NCI-H2029 treated with DMSO at 0.1 percent for 48 hours (cell line): Measurements from ENCODE around the gene LHX3.

ENCODE experiments used
- DNase-seq: peaks from one replicate; lab custom pipeline; 2025; lab: John Stamatoyannopoulos, UW

The LHX3 gene

DNA sequence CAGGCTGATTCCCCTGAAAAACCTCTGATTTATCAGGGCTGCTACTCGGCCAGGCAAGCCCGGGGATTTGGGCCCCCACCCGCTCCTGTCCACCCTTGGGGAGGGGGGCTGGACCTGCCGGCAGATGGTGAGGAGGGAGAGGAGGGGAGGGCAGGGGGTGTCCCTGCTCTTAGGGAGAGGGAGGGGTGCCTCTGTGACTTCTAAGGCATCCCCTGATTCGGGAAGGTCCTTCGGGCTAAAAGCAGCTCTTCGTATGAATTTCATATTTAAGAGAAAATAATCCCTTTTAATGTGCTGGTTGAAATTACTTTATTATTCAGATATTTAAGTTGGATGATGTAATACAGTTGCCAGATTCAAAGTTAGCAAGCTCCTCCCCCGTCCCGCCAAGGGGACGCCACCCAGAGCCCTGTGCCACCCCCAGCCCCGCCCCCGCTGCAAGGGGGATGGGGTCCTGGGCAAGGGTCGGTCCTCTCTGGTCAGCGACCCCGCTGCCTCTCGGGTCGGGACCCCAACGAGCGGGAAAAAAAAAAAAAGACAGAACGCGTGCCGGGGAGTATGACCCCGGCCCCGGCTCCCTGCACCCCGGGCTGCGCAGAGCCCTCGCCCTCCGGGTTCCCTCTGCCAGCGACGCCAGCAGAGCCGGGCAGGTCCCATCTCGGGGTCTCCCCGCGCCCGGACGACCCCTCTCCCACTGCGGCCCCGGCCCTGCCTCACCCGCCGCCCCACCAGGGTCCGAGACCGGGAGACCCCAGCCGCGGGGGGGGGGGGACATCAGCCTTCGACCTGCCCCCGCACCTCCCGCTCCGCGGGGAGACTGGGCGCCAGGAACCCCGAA, 12.4 kb downstream of the LHX3 start:
- no peak for DNase-seq

DNA sequence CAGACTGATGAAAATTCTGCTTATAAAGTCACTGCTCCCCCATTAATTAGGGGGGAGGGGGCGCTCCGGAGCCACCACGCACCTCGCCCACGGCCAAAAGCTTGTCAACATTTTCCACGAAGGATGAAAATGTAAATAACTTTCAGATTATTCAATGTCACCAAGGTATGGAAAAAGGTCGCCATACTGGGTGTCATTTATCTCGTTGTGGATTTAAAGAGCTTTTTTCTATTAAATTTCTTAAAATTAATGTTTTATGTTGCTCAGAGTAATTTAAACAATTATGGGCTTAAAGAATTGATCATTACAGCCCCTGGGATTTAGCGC, 13.0 kb downstream of the LHX3 start:
- DNase-seq: no peak

DNA sequence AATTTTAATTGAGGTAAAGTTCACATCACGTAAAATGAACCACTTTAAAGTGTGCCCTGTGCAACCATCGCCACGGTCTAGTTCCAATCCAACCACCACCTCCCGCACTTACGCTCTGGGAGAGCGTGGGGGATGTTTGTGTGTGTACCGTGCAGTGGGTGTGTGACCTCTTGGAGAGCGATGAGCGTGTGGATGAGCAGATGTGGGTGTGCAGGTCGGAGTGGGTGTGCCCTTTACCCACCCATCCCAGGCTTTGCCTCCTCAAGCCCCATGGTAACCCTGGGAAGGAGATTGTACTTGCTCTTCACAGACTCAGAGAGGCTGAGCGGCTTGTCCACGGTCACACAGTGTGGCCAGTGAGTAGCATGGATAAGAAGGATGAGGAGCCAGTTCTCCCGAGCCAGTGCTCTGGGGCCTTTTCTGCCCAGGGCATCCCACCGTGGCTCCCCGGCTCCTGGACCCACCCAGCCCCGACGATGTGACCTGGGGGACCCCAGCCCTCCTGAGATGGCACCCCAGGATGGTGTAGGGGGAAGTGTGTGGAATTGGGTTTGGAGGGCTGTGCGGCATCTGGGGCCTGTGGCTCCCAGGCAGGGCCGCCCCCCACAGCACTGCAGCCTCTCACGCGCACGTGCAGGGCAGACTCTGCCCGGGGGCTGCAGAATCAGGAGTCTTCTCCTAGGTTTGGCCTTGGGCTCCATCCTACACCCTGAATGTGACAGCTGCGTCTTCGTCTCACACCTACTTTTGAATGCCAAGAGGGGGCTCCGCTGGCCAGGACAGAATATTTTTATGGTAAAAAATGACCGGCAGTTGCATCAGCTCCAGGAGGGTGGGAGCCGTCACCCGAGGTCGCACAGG, 13.6 kb downstream of the LHX3 start:
- no peak for DNase-seq

DNA sequence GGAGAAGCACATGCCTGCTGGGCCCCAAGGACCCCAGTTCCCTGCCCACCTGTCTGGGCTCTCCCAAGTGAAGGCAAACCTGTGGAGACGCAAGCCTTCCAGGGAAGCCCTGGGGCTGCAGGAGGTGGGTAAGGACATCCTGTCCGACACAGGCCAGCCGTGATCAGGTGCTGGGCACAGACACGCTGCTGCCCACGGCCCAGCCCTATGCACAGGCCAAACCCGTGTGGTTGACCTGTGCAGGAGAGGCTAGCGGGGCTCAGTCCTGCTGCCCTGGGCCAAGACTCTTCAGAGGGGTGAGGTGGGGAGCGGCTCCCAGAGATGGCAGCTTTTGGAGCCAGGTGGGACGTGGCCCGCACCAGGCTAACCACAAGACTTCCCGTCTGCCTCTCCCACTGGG, 14.3 kb downstream of the LHX3 start:
- DNase-seq: no peak

- DNase-seq: no peak
These were observed 14.7 kb downstream of the LHX3 start for GRCh38 chr9:136190237-136190601.

- DNase-seq: no peak
These were observed 15.3 kb downstream of the LHX3 start for GRCh38 chr9:136189394-136190236.

- DNase-seq: no peak
These were observed 17.0 kb downstream of the LHX3 start for GRCh38 chr9:136187683-136188586.

GRCh38 chr9:136187197-136187596, 17.7 kb downstream of the LHX3 start:
- no peak for DNase-seq

DNA sequence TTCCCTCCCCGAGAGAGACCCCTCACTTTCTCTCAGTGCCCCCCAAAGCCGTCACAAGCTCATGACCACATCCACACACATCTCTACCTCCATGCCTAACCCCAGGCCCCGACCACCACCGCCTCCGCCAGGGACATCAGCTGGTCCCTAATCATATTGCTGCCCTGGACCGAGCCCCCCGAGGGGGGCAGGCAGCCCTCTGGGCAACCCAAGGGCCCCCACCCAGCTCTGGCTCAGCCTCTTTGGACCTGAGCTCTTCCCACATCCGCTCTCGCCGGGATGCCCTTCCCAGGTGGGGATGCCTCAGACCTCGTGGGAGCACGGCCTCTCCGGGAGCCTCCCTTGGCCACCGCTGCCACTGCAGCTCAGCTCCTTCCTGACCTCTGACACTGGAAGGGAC, 18.5 kb downstream of the LHX3 start:
- no peak for DNase-seq

DNA sequence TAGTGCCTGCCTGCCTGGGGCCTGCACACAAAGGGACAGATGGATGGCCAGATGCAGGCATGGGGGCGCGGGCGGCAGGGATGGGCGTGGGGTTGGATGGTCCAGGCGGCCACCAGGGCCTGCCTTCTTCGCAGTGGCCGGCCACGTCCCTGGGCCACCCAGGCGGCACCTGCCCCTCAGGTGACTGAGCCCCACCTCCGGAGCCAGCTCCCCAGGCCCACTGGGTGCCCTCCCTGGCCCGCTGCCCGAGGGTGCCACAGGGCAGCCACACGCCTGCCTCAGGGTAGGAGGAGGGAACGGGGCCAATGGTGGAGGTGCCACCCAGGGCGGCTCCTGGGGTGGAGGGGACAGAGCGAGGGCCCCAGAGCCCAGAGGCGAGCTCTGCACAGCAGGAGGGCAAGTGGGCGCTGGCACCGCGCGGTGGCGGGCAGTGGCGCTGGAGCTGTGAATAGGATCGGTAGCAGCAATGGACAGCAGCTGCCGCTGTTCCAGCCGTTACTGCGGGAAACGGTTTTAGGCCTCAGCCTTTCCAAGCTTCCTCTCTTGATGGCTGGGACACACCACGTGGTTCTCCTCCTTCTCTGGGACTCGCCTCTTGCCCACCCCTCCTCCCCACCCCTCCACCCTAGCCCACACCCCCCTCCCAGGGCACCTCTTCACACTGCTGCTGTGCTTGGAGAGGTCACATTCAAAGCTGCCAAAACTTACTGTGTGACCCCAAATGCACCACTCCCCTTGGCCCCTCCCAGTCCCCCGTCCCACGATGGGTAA, 19.1 kb downstream of the LHX3 start:
- DNase-seq: no peak

DNA sequence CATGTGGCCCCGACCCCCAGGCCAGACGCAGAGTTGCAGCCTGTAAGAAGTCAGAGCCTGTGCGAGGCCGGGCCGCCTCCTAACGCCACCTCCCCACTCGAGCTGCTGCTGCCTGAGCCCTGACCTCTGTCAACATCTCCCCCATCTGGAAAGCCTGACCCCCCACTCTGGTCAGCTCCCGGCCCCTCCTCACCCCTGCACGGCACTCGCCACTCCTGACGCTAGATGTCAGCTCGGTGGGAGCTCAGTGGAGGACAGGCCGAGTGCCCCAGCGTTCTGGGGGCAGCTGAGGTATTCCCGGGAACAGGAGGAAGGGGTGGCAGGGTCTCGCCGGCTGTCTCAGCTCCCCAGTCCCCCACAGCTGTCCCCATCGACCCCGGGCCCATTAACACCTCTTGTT, 19.9 kb downstream of the LHX3 start:
- DNase-seq: no peak

DNA sequence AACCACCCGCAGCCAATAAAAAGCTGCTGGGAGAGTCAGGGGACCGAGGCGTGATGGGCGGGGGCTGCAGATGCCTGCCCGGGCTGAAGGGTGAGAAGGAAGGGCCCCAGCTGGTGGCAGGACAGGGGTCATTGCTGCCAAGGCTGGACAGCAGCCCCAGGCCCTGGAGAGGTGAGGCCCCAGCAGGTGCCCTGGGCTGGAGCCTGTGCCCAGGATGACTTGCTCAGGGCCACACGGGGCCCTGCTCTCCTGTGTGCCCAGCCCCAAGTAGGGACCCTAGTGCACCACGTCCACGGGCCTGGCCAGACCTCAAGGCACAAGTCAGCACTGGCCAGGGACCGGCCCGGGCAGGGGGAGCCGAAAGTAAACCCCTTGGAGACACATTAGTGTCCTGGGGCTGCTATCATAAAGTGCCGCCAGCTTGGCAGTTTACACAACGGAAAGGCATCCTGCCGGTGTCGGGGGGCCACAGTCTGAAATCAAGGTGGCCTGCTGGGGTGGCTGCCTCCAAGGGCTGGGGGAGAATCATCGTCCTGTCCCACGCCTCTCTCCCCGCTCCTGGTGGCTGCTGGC, 22.0 kb downstream of the LHX3 start:
- no peak for DNase-seq

DNA sequence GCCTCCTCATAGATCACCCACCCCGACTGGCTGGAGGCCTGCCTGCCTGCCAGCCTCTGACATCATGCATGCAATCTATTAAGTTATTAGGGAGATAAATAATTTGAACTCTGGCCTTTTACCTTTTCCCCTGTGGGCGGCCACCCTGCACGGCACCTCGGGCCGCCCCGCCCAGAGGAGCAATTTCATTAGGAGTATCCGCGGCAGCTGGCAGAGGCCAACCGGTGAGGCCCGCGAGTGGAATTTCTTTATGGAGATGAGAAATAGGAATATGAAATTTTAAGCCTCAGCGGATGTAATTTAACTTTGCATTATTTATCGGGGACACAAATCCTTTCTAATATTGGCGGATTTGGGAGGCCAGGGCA, 22.5 kb downstream of the LHX3 start:
- DNase-seq: no peak

DNA sequence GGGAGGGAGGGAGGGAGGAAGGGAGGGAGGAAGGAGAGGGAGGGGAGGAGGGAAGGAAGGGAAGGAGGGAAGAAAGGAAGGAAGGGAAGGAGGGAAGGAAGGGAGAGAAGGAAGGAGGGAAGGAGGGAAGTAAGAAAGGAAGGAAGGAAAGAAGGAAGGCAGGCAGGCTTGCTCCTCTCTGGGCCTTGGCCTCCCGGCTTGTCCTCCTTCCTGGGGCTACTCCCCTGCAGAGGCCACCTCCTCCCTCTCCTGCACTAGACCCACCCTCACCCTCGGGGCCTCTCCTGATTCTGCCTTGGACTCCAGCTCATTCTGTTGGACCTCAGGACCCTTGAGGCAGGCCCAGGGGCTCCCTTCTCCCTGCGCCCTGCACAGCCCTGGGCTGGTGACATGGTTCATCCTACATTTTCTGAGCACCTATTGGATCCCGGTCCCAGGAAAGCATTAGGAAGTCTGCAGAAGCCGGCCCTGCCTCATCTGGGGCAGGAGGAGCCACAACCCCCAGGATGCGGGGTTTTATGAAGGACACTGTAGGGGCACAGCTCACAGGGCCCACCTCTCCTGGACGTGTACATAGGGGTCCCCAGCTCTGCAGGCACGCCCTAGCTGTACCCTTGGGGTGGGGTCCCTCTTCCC, 23.0 kb downstream of the LHX3 start:
- no peak for DNase-seq

DNA sequence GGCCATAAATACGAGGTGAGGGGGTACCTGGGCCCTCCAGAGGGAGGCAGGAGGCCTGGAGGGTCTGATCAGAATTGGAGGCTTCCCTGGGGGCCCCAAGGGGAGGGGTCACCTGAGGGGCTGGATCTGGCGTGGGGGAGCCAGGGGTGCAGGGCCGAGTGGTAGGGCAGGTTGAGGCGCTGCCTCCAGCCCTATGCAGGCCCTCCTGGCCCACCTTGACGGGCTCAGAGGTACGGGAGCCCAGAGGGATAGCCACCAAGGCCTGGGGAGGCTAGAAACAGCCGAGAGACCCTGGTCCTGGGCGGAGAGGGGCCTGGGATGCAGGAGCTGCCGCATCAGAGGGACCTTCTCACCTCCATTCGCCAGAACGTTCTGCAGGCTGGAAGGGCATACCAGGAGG, 24.3 kb downstream of the LHX3 start:
- DNase-seq: no peak

DNA sequence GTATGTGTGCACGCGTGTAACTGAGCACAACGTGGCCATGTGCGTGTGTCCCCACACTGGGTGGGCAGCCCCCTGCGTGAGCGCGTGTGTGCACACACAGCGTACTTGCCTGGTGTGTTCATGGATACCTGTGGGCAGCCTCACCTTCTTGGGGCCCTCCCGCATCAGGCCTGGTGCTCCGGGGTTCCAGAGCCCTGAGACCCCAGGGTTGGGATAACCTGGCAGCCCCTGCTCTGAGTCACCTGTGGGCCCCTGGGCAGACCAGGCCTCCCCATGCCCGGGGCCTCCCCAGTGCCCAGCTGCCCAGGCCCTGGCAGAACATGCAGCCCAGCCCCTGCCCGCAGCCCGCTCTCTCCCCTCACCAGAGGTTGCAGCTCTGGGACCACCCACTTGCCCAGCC, 25.2 kb downstream of the LHX3 start:
- DNase-seq: no peak

DNA sequence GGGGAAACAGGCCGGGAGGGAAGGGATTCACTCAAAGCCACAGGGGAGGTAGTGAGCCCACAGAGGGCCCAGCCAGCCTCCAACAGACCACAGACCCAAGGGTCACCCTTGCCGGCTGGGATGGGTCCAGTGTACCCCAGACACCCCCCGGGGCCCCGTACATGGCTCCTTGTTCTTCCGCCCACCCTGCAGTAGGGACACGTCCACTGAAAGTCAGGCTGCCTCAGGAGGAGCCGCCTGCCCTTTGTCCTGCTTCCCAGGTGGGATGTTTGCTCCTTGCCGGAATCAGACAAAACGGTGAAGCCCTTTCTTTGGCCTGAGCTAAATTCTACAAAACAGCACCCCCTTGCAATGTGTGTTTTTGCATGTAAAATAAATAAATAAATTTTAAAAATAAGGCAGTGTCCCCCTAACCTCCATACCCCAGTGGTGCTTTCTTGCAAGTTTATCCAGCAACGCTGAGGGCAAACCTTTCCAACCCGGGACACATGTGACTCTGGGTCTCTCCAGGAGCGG, 25.8 kb downstream of the LHX3 start:
- DNase-seq: no peak

GRCh38 chr9:136178773-136179075, 26.2 kb downstream of the LHX3 start:
- DNase-seq: no peak

- DNase-seq: no peak
These were observed 26.7 kb downstream of the LHX3 start for GRCh38 chr9:136178061-136178772.
